Endothelial cell of umbilical vein (primary cell): ENCODE data around the gene ADCY3.

Experiments
- POLR2AphosphoS5 ChIP-seq: IDR thresholded peaks from 2 replicates; pipeline ENCODE4 v1.6.1; 2012; ENCODE audit warnings: low read depth, mild to moderate bottlenecking, control low read depth, low read length, moderate library complexity; ENCODE audit not compliant: insufficient read depth
- TF ChIP-seq, protein P1 (sequence below), 2 donors: IDR thresholded peaks; 1 replicate in 1 of 2; 2 replicates in 1 of 2; pipeline ENCODE4 v1.5.1; 2011; ENCODE audit warnings: low read length in 2 of 2, mild to moderate bottlenecking in 2 of 2, moderate library complexity in 2 of 2, control low read depth in 1 of 2, inconsistent platforms in 1 of 2, low read depth in 1 of 2; ENCODE audit not compliant: insufficient read depth in 1 of 2; ENCODE audit errors: extremely low read depth in 1 of 2

DNA sequence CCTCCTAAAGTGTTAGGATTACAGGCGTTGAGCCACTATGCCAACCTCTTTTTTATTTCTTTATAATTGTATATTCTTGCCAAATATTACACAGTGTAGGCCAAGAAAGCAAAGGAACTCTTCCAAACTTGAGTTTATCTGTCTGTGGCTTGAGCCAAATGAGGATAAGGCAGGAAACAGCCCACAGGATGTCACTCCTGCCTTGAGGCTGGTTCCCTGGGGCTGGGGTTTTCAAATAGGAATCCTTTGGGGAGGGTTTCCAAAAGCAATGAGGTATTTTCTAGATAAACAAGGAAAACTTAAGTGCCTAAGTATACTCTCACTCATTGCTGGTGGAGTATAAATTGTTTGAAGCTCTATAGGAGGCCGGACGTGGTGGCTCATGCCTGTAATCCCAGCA is 56.4 kb downstream of the ADCY3 start:
- TF ChIP-seq, protein P1, sequence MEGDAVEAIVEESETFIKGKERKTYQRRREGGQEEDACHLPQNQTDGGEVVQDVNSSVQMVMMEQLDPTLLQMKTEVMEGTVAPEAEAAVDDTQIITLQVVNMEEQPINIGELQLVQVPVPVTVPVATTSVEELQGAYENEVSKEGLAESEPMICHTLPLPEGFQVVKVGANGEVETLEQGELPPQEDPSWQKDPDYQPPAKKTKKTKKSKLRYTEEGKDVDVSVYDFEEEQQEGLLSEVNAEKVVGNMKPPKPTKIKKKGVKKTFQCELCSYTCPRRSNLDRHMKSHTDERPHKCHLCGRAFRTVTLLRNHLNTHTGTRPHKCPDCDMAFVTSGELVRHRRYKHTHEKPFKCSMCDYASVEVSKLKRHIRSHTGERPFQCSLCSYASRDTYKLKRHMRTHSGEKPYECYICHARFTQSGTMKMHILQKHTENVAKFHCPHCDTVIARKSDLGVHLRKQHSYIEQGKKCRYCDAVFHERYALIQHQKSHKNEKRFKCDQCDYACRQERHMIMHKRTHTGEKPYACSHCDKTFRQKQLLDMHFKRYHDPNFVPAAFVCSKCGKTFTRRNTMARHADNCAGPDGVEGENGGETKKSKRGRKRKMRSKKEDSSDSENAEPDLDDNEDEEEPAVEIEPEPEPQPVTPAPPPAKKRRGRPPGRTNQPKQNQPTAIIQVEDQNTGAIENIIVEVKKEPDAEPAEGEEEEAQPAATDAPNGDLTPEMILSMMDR (IDR thresholded peaks at IDR 0.05; ENCODE audit: extremely low read depth in 1 of 2, insufficient read depth in 1 of 2, low read depth in 1 of 2, low read length in 2 of 2), result no peak
- TF ChIP-seq POLR2AphosphoS5, result no peak
